HepG2 (cell line): Measurements from ENCODE around the gene NDUFS2. TPM values are rescaled to one million over a fixed set of nuclear protein-coding genes. Genes with fewer than 3 reads are reported as not detected.
A peak's percentile ranks its signal among the peaks of the same experiment; 100 is the strongest.

ENCODE experiments used
- ARNTL ChIP-seq: sonication (generic); formaldehyde crosslinking; IDR thresholded peaks from 2 replicates; pipeline ENCODE4 v1.4.0; 2020; ENCODE audit warnings: mild to moderate bottlenecking, missing genetic modification reagents
- ERF ChIP-seq: IDR thresholded peaks from 2 replicates; pipeline ENCODE4 v1.6.1; 2018; ENCODE audit warnings: missing biosample characterization, missing genetic modification reagents
- GTF3A ChIP-seq: sonication (generic); formaldehyde crosslinking; conservative IDR thresholded peaks from 2 replicates; pipeline ENCODE4 v1.4.0; 2020; ENCODE audit warnings: mild to moderate bottlenecking, missing genetic modification reagents
- HHEX ChIP-seq: IDR thresholded peaks from 2 replicates; pipeline ENCODE4 v1.6.1; 2016; ENCODE audit warnings: control low read depth
- KAT8 ChIP-seq: IDR thresholded peaks from 2 replicates; pipeline ENCODE4 v1.6.1; 2016; ENCODE audit warnings: missing genetic modification reagents, missing compliant biosample characterization
- POGZ ChIP-seq: sonication (generic); formaldehyde crosslinking; IDR thresholded peaks from 2 replicates; pipeline ENCODE4 v1.4.0; 2020; ENCODE audit warnings: mild to moderate bottlenecking, missing genetic modification reagents
- SRY ChIP-seq: sonication (generic); formaldehyde crosslinking; IDR thresholded peaks from 2 replicates; pipeline ENCODE4 v1.8.0; 2022; ENCODE audit warnings: mild to moderate bottlenecking, missing genetic modification reagents
- THAP8 ChIP-seq: sonication (generic); formaldehyde crosslinking; IDR thresholded peaks from 2 replicates; pipeline ENCODE4 v1.5.1; 2020; ENCODE audit warnings: missing genetic modification reagents, mild to moderate bottlenecking, borderline replicate concordance
- TOPORS ChIP-seq: sonication (generic); formaldehyde crosslinking; IDR thresholded peaks from 2 replicates; pipeline ENCODE4 v1.8.0; 2023; ENCODE audit warnings: mild to moderate bottlenecking, missing genetic modification reagents
- YEATS2 ChIP-seq: sonication (generic); formaldehyde crosslinking; IDR thresholded peaks from 2 replicates; pipeline ENCODE4 v1.4.0; 2020; ENCODE audit warnings: missing genetic modification reagents, borderline replicate concordance
- ZNF34 ChIP-seq: sonication (generic); formaldehyde crosslinking; IDR thresholded peaks from 2 replicates; pipeline ENCODE4 v1.4.0; 2020; ENCODE audit warnings: mild to moderate bottlenecking, missing genetic modification reagents, borderline replicate concordance
- ZNF414 ChIP-seq: sonication (generic); formaldehyde crosslinking; IDR thresholded peaks from 2 replicates; pipeline ENCODE4 v1.5.0; 2020; ENCODE audit warnings: missing genetic modification reagents
- ZNF441 ChIP-seq: sonication (generic); formaldehyde crosslinking; IDR thresholded peaks from 2 replicates; pipeline ENCODE4 v1.7.0; 2021; ENCODE audit warnings: missing genetic modification reagents, borderline replicate concordance
- ZNF781 ChIP-seq: sonication (generic); formaldehyde crosslinking; IDR thresholded peaks from 2 replicates; pipeline ENCODE4 v1.5.1; 2020; ENCODE audit warnings: borderline replicate concordance, mild to moderate bottlenecking, missing genetic modification reagents; ENCODE audit errors: not compliant biosample characterization
- polyA plus RNA-seq, 8 experiments: library from polyadenylated mRNA; depleted of rRNA in 3 of 8; stranded (reverse) in 7 of 8; unstranded in 1 of 8; fragments of >200 nt; fragmentation: Illumina TruSeq in 4 of 8; extraction: Trizol in 4 of 8; gene quantifications; 2 replicates each; pipeline versions ENCODE4 v1.2.1 to v1.2.3, GENCODE V29; 2011 to 2016; ENCODE audit warnings: low read depth in 4 of 8, missing spikeins in 1 of 8, mixed read lengths in 1 of 8; ENCODE audit not compliant: insufficient read depth in 1 of 8
- total RNA-seq, 5 experiments: library from RNA; depleted of rRNA; stranded (reverse); fragments of >200 nt; fragmentation: Illumina TruSeq; extraction: Trizol; gene quantifications; 2 replicates each; pipeline ENCODE4 v1.2.3, GENCODE V29; 2016; ENCODE audit warnings: low read depth in 1 of 5
- TF ChIP-seq, protein P1 (sequence below): sonication (generic); formaldehyde crosslinking; IDR thresholded peaks from 2 replicates; pipeline ENCODE4 v1.4.0; 2020; ENCODE audit warnings: missing genetic modification reagents
- TF ChIP-seq, protein P2 (sequence below): sonication (generic); formaldehyde crosslinking; conservative IDR thresholded peaks from 2 replicates; pipeline ENCODE4 v1.5.0; 2020; ENCODE audit warnings: missing genetic modification reagents
- TF ChIP-seq, protein P3 (sequence below): sonication (generic); formaldehyde crosslinking; IDR thresholded peaks from 2 replicates; pipeline ENCODE4 v1.8.0; 2022; ENCODE audit warnings: missing genetic modification reagents, mild to moderate bottlenecking, inconsistent platforms, borderline replicate concordance
- TF ChIP-seq, protein P4 (sequence below): sonication (generic); formaldehyde crosslinking; IDR thresholded peaks from 2 replicates; pipeline ENCODE4 v1.5.0; 2020; ENCODE audit warnings: mild to moderate bottlenecking, missing genetic modification reagents

Gene NDUFS2
- total and polyA plus RNA-seq, 2 of the 13 experiments (the other 11 are each of a cell fraction or from before 2014, with no cell fraction given), result 89.9 to 118 TPM

- TF ChIP-seq YEATS2 (CRISPR knock-in tag) (peak; percentile 43; the same call in 1 of the 2 replicates), ZNF414 (0 out of 2 replicates have a peak, but pooled peaks have one; percentile 54), ZNF34 (CRISPR knock-in tag) (peak; percentile 95), GTF3A (CRISPR knock-in tag) (0 out of 2 replicates have a peak, but pooled peaks have one; percentile 85), HHEX (CRISPR knock-in tag) (no peak), ARNTL (CRISPR knock-in tag) (peak; percentile 66), ZNF441 (CRISPR knock-in tag) (no peak), ZNF781 (peak; percentile 68), POGZ (CRISPR knock-in tag) (peak; percentile 75), ERF (CRISPR knock-in tag) (peak; percentile 72), TOPORS (CRISPR knock-in tag) (no peak), SRY (CRISPR knock-in tag) (no peak), THAP8 (CRISPR knock-in tag) (no peak; the same call in 1 of the 2 replicates), KAT8 (CRISPR knock-in tag) (peak; percentile 81)
- TF ChIP-seq, protein P1, sequence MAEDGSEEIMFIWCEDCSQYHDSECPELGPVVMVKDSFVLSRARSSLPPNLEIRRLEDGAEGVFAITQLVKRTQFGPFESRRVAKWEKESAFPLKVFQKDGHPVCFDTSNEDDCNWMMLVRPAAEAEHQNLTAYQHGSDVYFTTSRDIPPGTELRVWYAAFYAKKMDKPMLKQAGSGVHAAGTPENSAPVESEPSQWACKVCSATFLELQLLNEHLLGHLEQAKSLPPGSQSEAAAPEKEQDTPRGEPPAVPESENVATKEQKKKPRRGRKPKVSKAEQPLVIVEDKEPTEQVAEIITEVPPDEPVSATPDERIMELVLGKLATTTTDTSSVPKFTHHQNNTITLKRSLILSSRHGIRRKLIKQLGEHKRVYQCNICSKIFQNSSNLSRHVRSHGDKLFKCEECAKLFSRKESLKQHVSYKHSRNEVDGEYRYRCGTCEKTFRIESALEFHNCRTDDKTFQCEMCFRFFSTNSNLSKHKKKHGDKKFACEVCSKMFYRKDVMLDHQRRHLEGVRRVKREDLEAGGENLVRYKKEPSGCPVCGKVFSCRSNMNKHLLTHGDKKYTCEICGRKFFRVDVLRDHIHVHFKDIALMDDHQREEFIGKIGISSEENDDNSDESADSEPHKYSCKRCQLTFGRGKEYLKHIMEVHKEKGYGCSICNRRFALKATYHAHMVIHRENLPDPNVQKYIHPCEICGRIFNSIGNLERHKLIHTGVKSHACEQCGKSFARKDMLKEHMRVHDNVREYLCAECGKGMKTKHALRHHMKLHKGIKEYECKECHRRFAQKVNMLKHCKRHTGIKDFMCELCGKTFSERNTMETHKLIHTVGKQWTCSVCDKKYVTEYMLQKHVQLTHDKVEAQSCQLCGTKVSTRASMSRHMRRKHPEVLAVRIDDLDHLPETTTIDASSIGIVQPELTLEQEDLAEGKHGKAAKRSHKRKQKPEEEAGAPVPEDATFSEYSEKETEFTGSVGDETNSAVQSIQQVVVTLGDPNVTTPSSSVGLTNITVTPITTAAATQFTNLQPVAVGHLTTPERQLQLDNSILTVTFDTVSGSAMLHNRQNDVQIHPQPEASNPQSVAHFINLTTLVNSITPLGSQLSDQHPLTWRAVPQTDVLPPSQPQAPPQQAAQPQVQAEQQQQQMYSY (CRISPR knock-in tag), result no peak
- TF ChIP-seq, protein P2, sequence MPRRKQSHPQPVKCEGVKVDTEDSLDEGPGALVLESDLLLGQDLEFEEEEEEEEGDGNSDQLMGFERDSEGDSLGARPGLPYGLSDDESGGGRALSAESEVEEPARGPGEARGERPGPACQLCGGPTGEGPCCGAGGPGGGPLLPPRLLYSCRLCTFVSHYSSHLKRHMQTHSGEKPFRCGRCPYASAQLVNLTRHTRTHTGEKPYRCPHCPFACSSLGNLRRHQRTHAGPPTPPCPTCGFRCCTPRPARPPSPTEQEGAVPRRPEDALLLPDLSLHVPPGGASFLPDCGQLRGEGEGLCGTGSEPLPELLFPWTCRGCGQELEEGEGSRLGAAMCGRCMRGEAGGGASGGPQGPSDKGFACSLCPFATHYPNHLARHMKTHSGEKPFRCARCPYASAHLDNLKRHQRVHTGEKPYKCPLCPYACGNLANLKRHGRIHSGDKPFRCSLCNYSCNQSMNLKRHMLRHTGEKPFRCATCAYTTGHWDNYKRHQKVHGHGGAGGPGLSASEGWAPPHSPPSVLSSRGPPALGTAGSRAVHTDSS (CRISPR knock-in tag), result no peak
- TF ChIP-seq, protein P3, sequence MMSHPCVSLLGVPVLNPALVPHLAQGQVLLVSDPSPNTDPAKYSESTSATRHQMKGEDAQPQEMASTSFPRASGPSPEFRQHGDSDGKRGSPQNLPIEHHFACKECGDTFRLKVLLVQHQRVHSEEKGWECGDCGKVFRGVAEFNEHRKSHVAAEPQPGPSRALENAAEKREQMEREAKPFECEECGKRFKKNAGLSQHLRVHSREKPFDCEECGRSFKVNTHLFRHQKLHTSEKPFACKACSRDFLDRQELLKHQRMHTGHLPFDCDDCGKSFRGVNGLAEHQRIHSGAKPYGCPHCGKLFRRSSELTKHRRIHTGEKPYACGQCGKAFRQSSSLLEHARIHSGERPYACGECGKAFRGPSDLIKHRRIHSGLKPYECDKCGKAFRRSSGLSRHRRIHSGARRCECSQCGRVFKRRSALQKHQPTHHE, result peak; percentile 77; the same call in 1 of the 2 replicates
- TF ChIP-seq, protein P4, sequence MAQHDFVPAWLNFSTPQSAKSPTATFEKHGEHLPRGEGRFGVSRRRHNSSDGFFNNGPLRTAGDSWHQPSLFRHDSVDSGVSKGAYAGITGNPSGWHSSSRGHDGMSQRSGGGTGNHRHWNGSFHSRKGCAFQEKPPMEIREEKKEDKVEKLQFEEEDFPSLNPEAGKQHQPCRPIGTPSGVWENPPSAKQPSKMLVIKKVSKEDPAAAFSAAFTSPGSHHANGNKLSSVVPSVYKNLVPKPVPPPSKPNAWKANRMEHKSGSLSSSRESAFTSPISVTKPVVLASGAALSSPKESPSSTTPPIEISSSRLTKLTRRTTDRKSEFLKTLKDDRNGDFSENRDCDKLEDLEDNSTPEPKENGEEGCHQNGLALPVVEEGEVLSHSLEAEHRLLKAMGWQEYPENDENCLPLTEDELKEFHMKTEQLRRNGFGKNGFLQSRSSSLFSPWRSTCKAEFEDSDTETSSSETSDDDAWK (CRISPR knock-in tag), result no peak
Measured at GRCh38 chr1:161177112-161177935, 24.8 kb upstream of the NDUFS2 start, which contains the start of gene B4GALT3 (continued).
